Breast epithelium (tissue), 4 donors: ENCODE results near the gene HTR2A. TPM values are rescaled to one million over a fixed set of nuclear protein-coding genes. Genes with fewer than 3 reads are reported as not detected.
"Not testable (repeated sequence)": the region's sequence is repeated elsewhere in the genome, so short reads cannot be mapped to it uniquely, and the experiment has no call there.

Experiments
- DNase-seq, 2 donors: peaks; one replicate each; pipeline ENCODE4 v3.0.0-alpha.2; 2019; ENCODE audit warnings: low spot score in 2 of 2
- H3K27ac ChIP-seq, 2 donors: fragments of 200-600 bp; sonication (generic) in 1 of 2; one replicate each; pipeline ENCODE4 v1.5.1; 2016 to 2019; ENCODE audit warnings: mild to moderate bottlenecking in 1 of 2
- H3K27me3 ChIP-seq, 2 donors: fragments of 200-600 bp; sonication (generic) in 1 of 2; one replicate each; pipeline versions ENCODE4 v1.5.1 to v1.6.0; 2017 to 2019; ENCODE audit warnings: control low read depth in 1 of 2, mild to moderate bottlenecking in 1 of 2
- H3K36me3 ChIP-seq: fragments of 200-600 bp; one replicate; pipeline ENCODE4 v1.5.1; 2019
- H3K4me1 ChIP-seq, 2 donors: fragments of 200-600 bp; sonication (generic); one replicate each; pipeline ENCODE4 v1.5.1; 2016 to 2019; ENCODE audit warnings: control low read depth in 1 of 2
- H3K4me3 ChIP-seq, 3 donors: fragments of 200-600 bp; sonication (generic); 1 replicate in 2 of 3; 2 replicates in 1 of 3; pipeline ENCODE4 v1.5.1; 2016 to 2019; ENCODE audit warnings: mild to moderate bottlenecking in 3 of 3, moderate library complexity in 2 of 3
- H3K9me3 ChIP-seq, 2 donors: fragments of 200-600 bp; sonication (generic) in 1 of 2; one replicate each; pipeline ENCODE4 v1.5.1; 2016 to 2019; ENCODE audit warnings: control low read depth in 1 of 2
- CTCF ChIP-seq, 3 donors: fragments of 450-650 bp; IDR thresholded peaks; one replicate each; pipeline ENCODE4 v1.5.1; 2016 to 2017; ENCODE audit warnings: antibody characterized with exemption in 3 of 3, mild to moderate bottlenecking in 3 of 3, moderate library complexity in 3 of 3
- POLR2A ChIP-seq: fragments of 450-650 bp; IDR thresholded peaks from one replicate; pipeline ENCODE4 v1.6.1; 2016; ENCODE audit warnings: antibody characterized with exemption, mild to moderate bottlenecking, moderate library complexity
- POLR2AphosphoS5 ChIP-seq, 3 donors: sonication (generic); formaldehyde crosslinking; IDR thresholded peaks; one replicate each; pipeline ENCODE4 v1.6.1; 2017; ENCODE audit warnings: antibody characterized with exemption in 3 of 3
- intact Hi-C: fragments of 100-400 bp; cut with DNase I; formaldehyde crosslinking; loops from one replicate; pipeline ENCODE4 v1.15.1; 2023; ENCODE audit warnings: low total_unique reads
- total RNA-seq, 3 donors: library from RNA; depleted of rRNA; stranded (reverse); fragments of >200 nt; gene quantifications; one replicate each; pipeline ENCODE4 v1.1.0, GENCODE V29; 2016

Gene HTR2A
- total RNA-seq, 3 donors from 2014 or later: 0.32 to 1.2 (median 0.33) TPM

DNA sequence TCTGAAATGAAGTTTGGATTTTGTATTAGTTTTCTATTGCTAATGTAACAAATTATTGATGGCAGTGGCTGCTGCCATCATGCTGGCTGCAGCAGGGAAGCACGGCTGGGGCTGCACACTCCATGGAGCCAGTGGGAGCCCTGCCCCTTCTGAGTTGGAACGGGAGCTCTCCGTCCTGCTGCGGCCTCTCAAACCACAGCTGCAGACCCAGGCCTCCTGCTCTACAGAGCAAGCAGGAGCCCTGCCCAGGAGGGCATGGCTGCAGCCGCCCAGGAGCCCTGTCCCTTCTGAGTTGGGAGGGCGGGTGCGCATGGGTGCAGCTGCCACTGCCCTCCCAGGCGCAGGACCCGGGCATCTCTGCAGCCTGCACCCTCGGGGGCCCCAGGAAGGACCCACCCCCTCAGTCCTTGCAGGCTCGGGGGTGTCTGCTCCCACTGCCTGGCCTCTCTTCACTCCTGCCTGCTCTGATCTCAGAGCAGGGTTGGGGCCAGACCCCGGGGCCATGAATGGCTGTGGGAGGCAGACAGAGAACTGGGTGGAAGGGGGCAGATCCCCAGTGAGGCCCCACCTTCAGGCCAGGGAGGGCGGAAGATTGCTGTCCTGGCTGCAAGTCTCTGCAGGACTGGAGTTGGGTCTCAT lies 78.9 kb downstream of the HTR2A start:
- intact Hi-C loops: no loop called here
- TF ChIP-seq CTCF (IDR thresholded peaks at IDR 0.05): no peak
- TF ChIP-seq POLR2A: no peak
- TF ChIP-seq POLR2AphosphoS5 (IDR thresholded peaks at IDR 0.05): no peak
- no peak overlapping the region for H3K4me3 ChIP-seq
- no peaks in the 10 kb centered on the region for H3K9me3 ChIP-seq
- DNase-seq: no peak
- no peak overlapping the region for H3K27ac ChIP-seq
- no peaks in the 10 kb centered on the region for H3K36me3 ChIP-seq
- no peaks in the 10 kb centered on the region for H3K4me1 ChIP-seq
- H3K27me3 ChIP-seq: no peaks in the 10 kb centered on the region

GRCh38 chr13:46817095-46817494 lies 79.8 kb downstream of the HTR2A start:
- TF ChIP-seq POLR2A (no peak), CTCF (IDR thresholded peaks at IDR 0.05) (no peak), POLR2AphosphoS5 (IDR thresholded peaks at IDR 0.05) (no peak)
- H3K27ac ChIP-seq: no peak overlapping the region

DNA sequence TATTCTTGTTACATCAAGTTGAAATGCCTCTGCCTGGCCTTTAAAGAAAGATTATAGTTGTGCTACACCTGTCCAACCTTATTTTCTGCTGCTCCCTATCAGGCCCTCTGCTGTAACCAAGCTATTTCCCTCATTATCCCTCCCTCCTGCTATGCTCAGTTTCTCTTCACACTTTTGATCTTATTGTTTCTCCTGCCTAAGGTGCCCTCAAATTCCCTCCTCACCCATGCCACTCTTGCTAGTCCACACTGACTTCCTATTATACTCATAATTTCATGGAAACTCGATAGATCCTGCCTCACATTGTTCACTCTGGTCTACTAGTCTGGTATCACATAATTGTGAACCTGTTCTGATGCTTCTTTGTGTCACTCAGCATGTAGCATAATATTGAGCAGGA lies 80.5 kb downstream of the HTR2A start:
- no peak overlapping the region for H3K4me3 ChIP-seq

More at GRCh38 chr13:46817095-46817494, 79.8 kb downstream of the HTR2A start:
- no peak overlapping the region for H3K4me3 ChIP-seq
- H3K9me3 ChIP-seq: peaks cover 0 to 8% of the 10 kb centered on the region in 2 donors
- DNase-seq: no peak
- intact Hi-C loops: no loop called here
- H3K27me3 ChIP-seq: no peaks in the 10 kb centered on the region
- H3K4me1 ChIP-seq: no peaks in the 10 kb centered on the region
- H3K36me3 ChIP-seq: no peaks in the 10 kb centered on the region

DNA sequence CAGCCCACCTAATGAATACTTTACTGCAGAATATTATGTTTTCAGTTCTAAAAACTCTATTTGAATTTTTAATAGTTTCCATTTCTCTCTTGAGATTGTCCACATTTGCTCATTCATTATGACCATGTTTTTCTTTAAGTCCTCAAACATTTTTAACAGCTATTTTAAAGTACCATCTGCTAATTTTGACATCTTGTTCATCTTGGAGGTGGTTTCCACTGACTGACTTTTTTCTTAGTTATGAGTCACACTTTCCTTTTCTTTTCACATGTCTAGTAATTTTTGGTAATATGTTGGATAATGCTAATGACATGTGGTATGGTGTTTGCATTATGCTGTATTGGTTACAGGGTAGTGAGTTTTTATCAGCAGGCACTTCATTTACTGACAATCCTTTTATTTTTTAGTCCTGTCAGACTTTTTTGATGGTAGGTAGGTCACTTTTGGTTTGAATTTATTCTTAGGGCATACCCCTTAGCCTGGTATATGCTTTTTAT lies 84.5 kb downstream of the HTR2A start:
- Histone ChIP-seq H3K4me1 (no peaks in the 10 kb centered on the region), H3K27me3 (no peaks in the 10 kb centered on the region), H3K27ac (no peak overlapping the region), H3K4me3 (no peak overlapping the region), H3K36me3 (no peaks in the 10 kb centered on the region), H3K9me3 (peaks cover 0 to 13% of the 10 kb centered on the region in 2 donors)
- intact Hi-C loops: no loop called here
- TF ChIP-seq POLR2AphosphoS5 (IDR thresholded peaks at IDR 0.05) (no peak), POLR2A (no peak), CTCF (IDR thresholded peaks at IDR 0.05) (no peak)
- no peak for DNase-seq

More for the DNA sequence above, 80.5 kb downstream of the HTR2A start:
- H3K9me3 ChIP-seq: peaks cover 0 to 13% of the 10 kb centered on the region in 2 donors
- intact Hi-C loops: no loop called here
- no peaks in the 10 kb centered on the region for H3K27me3 ChIP-seq
- H3K27ac ChIP-seq: no peak overlapping the region
- H3K4me1 ChIP-seq: no peaks in the 10 kb centered on the region
- TF ChIP-seq CTCF (IDR thresholded peaks at IDR 0.05) (no peak), POLR2AphosphoS5 (IDR thresholded peaks at IDR 0.05) (no peak), POLR2A (no peak)
- DNase-seq: no peak
- no peaks in the 10 kb centered on the region for H3K36me3 ChIP-seq

- Histone ChIP-seq H3K4me1 (no peaks in the 10 kb centered on the region), H3K9me3 (peaks cover 0 to 13% of the 10 kb centered on the region in 2 donors), H3K27ac (no peak overlapping the region), H3K4me3 (no peak overlapping the region), H3K36me3 (no peaks in the 10 kb centered on the region), H3K27me3 (no peaks in the 10 kb centered on the region)
- intact Hi-C loops: no loop called here
- no peak for DNase-seq
- TF ChIP-seq POLR2AphosphoS5 (IDR thresholded peaks at IDR 0.05): no peak
- no peak for TF ChIP-seq POLR2A
- no peak for TF ChIP-seq CTCF (IDR thresholded peaks at IDR 0.05)
These were observed 86.4 kb downstream of the HTR2A start for GRCh38 chr13:46810440-46810839.

GRCh38 chr13:46804921-46805320 lies 91.9 kb downstream of the HTR2A start:
- H3K27me3 ChIP-seq, intact Hi-C loops, H3K27ac ChIP-seq, H3K4me1 ChIP-seq, H3K4me3 ChIP-seq, DNase-seq, H3K36me3 ChIP-seq, H3K9me3 ChIP-seq: not testable (repeated sequence)
